AG08396 (cell line): ENCODE measurements around the gene GEN1.

Source experiments
- DNase-seq: peaks from one replicate; pipeline ENCODE4 v3.0.0; 2012; ENCODE audit warnings: low spot score, mixed read lengths

Gene GEN1

GRCh38 chr2:17753803-17754663 lies at the start of gene GEN1, which contains the start of gene SMC6:
TSS of gene GEN1 (plus strand) at chr2:17754138. CDS start at chr2:17759944, 5,806 bp downstream.
TSS of gene SMC6 (minus strand) at chr2:17753810. CDS start at chr2:17745946, 7,864 bp downstream.
- DNase-seq, result peak; percentile 99

GRCh38 chr2:17706845-17707244 lies 47.1 kb upstream of the GEN1 start:
- no peak for DNase-seq

GRCh38 chr2:17708501-17708900 lies 45.4 kb upstream of the GEN1 start:
- no peak for DNase-seq

- DNase-seq, result no peak
Measured at GRCh38 chr2:17709897-17710296, 44.0 kb upstream of the GEN1 start.

GRCh38 chr2:17710547-17711248 lies 43.2 kb upstream of the GEN1 start:
- DNase-seq, result no peak

GRCh38 chr2:17713291-17713690 lies 40.6 kb upstream of the GEN1 start:
- DNase-seq, result no peak

- no peak for DNase-seq
Measured at GRCh38 chr2:17717666-17718065, 36.3 kb upstream of the GEN1 start.

GRCh38 chr2:17718689-17719088 lies 35.2 kb upstream of the GEN1 start:
- DNase-seq, result no peak

GRCh38 chr2:17719562-17720371 lies 34.2 kb upstream of the GEN1 start:
- DNase-seq, result peak; percentile 7

GRCh38 chr2:17728210-17728609 lies 25.7 kb upstream of the GEN1 start:
- no peak for DNase-seq

- no peak for DNase-seq
Measured at GRCh38 chr2:17729880-17730279, 24.1 kb upstream of the GEN1 start.

GRCh38 chr2:17733599-17733998 lies 20.3 kb upstream of the GEN1 start:
- no peak for DNase-seq

- DNase-seq, result no peak
Measured at GRCh38 chr2:17735864-17736263, 18.1 kb upstream of the GEN1 start.

- DNase-seq, result no peak
Measured at GRCh38 chr2:17736989-17737388, 16.9 kb upstream of the GEN1 start.

- no peak for DNase-seq
Measured at GRCh38 chr2:17740203-17740602, 13.7 kb upstream of the GEN1 start.

- no peak for DNase-seq
Measured at GRCh38 chr2:17747684-17748452, 6.1 kb upstream of the GEN1 start.

- no peak for DNase-seq
Measured at GRCh38 chr2:17748745-17749144, 5.2 kb upstream of the GEN1 start.

GRCh38 chr2:17749753-17750438 lies 4.0 kb upstream of the GEN1 start:
- no peak for DNase-seq

GRCh38 chr2:17752246-17752645 lies 1.7 kb upstream of the GEN1 start:
- no peak for DNase-seq

- peak; percentile 48 for DNase-seq
Measured at GRCh38 chr2:17752892-17753802, 791 bp upstream of the GEN1 start.
